Mononuclear cell (primary cell): ENCODE measurements around the gene ACVR1B. TPM values are rescaled to one million over a fixed set of nuclear protein-coding genes. Genes with fewer than 3 reads are reported as not detected.

Experiments used
- H3K27me3 ChIP-seq: 2 replicates; pipeline ENCODE4 v1.6.0; 2011; ENCODE audit warnings: low read length, control low read depth; ENCODE audit not compliant: insufficient read depth
- H3K4me1 ChIP-seq: 2 replicates; pipeline ENCODE4 v1.5.1; 2011; ENCODE audit warnings: mild to moderate bottlenecking, low read length, control low read depth; ENCODE audit not compliant: insufficient read depth
- H3K4me3 ChIP-seq: 2 replicates; pipeline ENCODE4 v1.5.1; 2011; ENCODE audit warnings: mild to moderate bottlenecking, low read length, moderate library complexity
- H3K9me3 ChIP-seq: 2 replicates; pipeline ENCODE4 v1.5.1; 2011; ENCODE audit warnings: low read depth, mild to moderate bottlenecking, control low read depth, low read length
- total RNA-seq: library from RNA; depleted of rRNA; stranded (reverse); fragments of >200 nt; gene quantifications from one replicate; pipeline ENCODE4 v1.2.3, GENCODE V29; 2012

ACVR1B gene
- total RNA-seq, 1 donor = 11.4 TPM

GRCh38 chr12:51925346-51926063 is 26.0 kb upstream of the ACVR1B start:
- H3K27me3 ChIP-seq = no peaks in the 10 kb centered on the region
- peaks cover 19% of the 10 kb centered on the region for H3K4me1 ChIP-seq
- no peaks in the 10 kb centered on the region for H3K9me3 ChIP-seq
- no peak overlapping the region for H3K4me3 ChIP-seq

GRCh38 chr12:51926064-51926632 is 25.4 kb upstream of the ACVR1B start:
- no peaks in the 10 kb centered on the region for H3K27me3 ChIP-seq
- peaks cover 19% of the 10 kb centered on the region for H3K4me1 ChIP-seq
- H3K4me3 ChIP-seq = no peak overlapping the region
- H3K9me3 ChIP-seq = no peaks in the 10 kb centered on the region

GRCh38 chr12:51926718-51927117 is 24.8 kb upstream of the ACVR1B start:
- Histone ChIP-seq H3K4me1 (peaks cover 19% of the 10 kb centered on the region), H3K27me3 (no peaks in the 10 kb centered on the region), H3K9me3 (no peaks in the 10 kb centered on the region), H3K4me3 (no peak overlapping the region)

GRCh38 chr12:51932218-51933076 is 19.1 kb upstream of the ACVR1B start:
- no peaks in the 10 kb centered on the region for H3K9me3 ChIP-seq
- no peaks in the 10 kb centered on the region for H3K4me1 ChIP-seq
- no peaks in the 10 kb centered on the region for H3K27me3 ChIP-seq
- no peak overlapping the region for H3K4me3 ChIP-seq

GRCh38 chr12:51934080-51934479 is 17.4 kb upstream of the ACVR1B start:
- H3K4me1 ChIP-seq = no peaks in the 10 kb centered on the region
- no peak overlapping the region for H3K4me3 ChIP-seq
- no peaks in the 10 kb centered on the region for H3K9me3 ChIP-seq
- no peaks in the 10 kb centered on the region for H3K27me3 ChIP-seq

GRCh38 chr12:51937926-51938325 is 13.6 kb upstream of the ACVR1B start:
- H3K27me3 ChIP-seq = no peaks in the 10 kb centered on the region
- H3K4me1 ChIP-seq = no peaks in the 10 kb centered on the region
- H3K9me3 ChIP-seq = no peaks in the 10 kb centered on the region
- no peak overlapping the region for H3K4me3 ChIP-seq

GRCh38 chr12:51938726-51939125 is 12.8 kb upstream of the ACVR1B start:
- Histone ChIP-seq H3K9me3 (no peaks in the 10 kb centered on the region), H3K27me3 (no peaks in the 10 kb centered on the region), H3K4me1 (no peaks in the 10 kb centered on the region), H3K4me3 (no peak overlapping the region)

GRCh38 chr12:51941011-51941581 is 10.4 kb upstream of the ACVR1B start:
- Histone ChIP-seq H3K27me3 (no peaks in the 10 kb centered on the region), H3K4me3 (no peak overlapping the region), H3K4me1 (no peaks in the 10 kb centered on the region), H3K9me3 (peaks cover 12% of the 10 kb centered on the region)

GRCh38 chr12:51941604-51942003 is 9.9 kb upstream of the ACVR1B start:
- Histone ChIP-seq H3K4me3 (no peak overlapping the region), H3K27me3 (no peaks in the 10 kb centered on the region), H3K4me1 (no peaks in the 10 kb centered on the region), H3K9me3 (peaks cover 12% of the 10 kb centered on the region)

- Histone ChIP-seq H3K27me3 (no peaks in the 10 kb centered on the region), H3K4me3 (no peak overlapping the region), H3K4me1 (no peaks in the 10 kb centered on the region), H3K9me3 (peaks cover 12% of the 10 kb centered on the region)
Observed at GRCh38 chr12:51942056-51942455, 9.4 kb upstream of the ACVR1B start.

GRCh38 chr12:51942501-51943000 is 8.9 kb upstream of the ACVR1B start:
- Histone ChIP-seq H3K27me3 (no peaks in the 10 kb centered on the region), H3K4me1 (no peaks in the 10 kb centered on the region), H3K4me3 (no peak overlapping the region), H3K9me3 (peaks cover 12% of the 10 kb centered on the region)

GRCh38 chr12:51943346-51943745 is 8.2 kb upstream of the ACVR1B start:
- H3K27me3 ChIP-seq = no peaks in the 10 kb centered on the region
- peaks cover 12% of the 10 kb centered on the region for H3K9me3 ChIP-seq
- no peak overlapping the region for H3K4me3 ChIP-seq
- no peaks in the 10 kb centered on the region for H3K4me1 ChIP-seq

GRCh38 chr12:51944608-51945233 is 6.8 kb upstream of the ACVR1B start:
- Histone ChIP-seq H3K4me3 (no peak overlapping the region), H3K9me3 (peaks cover 12% of the 10 kb centered on the region), H3K27me3 (peaks cover 3% of the 10 kb centered on the region), H3K4me1 (no peaks in the 10 kb centered on the region)

GRCh38 chr12:51947246-51947996 is 4.1 kb upstream of the ACVR1B start:
- Histone ChIP-seq H3K27me3 (peaks cover 6% of the 10 kb centered on the region), H3K4me3 (no peak overlapping the region)

More at GRCh38 chr12:51947246-51947996, 4.1 kb upstream of the ACVR1B start:
- Histone ChIP-seq H3K4me1 (peaks cover 10% of the 10 kb centered on the region), H3K9me3 (peaks cover 12% of the 10 kb centered on the region)
